ENCODE data around the gene CARHSP1. TPM values are rescaled to one million over a fixed set of nuclear protein-coding genes. Genes with fewer than 3 reads are reported as not detected.
"Not testable (repeated sequence)": the region's sequence is repeated elsewhere in the genome, so short reads cannot be mapped to it uniquely, and the experiment has no call there.

Gene CARHSP1
- total and polyA plus RNA-seq, 9 of the 15 experiments (the other 6 are each of a cell fraction or from before 2014, with no cell fraction given): 5.8 to 114 (median 41.1) TPM

DNA sequence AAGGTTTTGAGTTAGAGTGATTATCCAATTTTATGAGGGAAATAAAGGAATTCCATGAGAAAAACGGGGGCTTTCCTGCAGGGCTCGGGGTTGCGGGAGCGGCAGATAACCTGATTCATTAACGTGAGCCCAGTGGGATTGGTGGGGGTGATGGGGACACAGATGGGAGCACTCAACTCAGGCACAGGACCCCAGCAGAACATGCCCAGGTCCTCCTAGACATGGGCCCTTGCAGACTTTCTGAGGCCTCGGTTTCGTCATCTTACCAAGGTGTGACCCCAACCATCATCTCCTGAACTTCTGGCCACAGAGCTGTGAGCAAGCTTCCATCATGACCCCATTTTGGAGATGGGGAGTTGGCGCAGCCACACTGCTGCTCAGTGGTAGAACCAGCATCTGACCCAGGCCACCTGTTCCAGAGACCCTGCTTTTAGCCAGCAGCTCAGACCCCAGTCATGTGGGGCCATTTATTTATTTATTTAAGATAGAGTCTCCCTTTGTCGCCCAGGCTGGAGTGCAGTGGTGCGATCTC lies 22.3 kb downstream of the CARHSP1 start (continued):
- TF ChIP-seq, protein P1, sequence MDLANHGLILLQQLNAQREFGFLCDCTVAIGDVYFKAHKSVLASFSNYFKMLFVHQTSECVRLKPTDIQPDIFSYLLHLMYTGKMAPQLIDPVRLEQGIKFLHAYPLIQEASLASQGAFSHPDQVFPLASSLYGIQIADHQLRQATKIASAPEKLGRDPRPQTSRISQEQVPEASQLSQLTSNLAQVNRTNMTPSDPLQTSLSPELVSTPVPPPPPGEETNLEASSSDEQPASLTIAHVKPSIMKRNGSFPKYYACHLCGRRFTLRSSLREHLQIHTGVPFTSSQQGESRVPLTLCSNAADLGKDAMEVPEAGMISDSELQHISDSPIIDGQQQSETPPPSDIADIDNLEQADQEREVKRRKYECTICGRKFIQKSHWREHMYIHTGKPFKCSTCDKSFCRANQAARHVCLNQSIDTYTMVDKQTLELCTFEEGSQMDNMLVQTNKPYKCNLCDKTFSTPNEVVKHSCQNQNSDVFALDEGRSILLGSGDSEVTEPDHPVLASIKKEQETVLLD (IDR thresholded peaks at IDR 0.05): no peak
- TF ChIP-seq SRSF1 (IDR thresholded peaks at IDR 0.05; ENCODE audit: low read depth, low read length) (no peak), ZNF212 (CRISPR knock-in tag; IDR thresholded peaks at IDR 0.05) (no peak), ZBED1 (IDR thresholded peaks at IDR 0.05) (no peak)

DNA sequence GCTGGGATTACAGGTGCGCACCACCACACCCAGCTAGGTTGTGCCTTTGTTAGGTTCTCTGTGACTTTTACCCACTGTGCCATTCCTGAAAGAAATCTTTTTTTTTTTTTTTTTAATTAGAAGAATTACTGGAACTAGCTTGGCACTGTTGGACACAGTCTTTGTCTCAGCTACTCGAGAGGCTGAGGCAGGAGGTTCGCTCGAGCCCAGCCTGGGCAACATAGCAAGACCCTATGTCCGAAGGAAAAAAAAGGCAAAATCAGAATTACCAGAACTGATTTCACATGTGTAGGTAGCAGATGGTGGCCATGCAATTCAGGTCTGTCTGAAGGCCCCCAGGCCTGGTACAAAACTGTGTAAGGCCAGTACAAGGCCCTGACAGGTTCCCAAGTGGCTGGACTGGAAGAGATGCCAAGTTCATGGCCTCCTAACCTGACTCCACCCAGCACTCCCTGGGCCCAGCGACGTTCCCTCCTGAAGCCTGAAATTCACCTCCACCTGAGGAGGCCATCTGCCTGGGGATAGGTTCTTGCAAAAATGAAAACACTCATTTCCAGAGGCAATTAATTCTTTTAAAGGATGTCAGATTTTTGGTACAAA lies 23.0 kb downstream of the CARHSP1 start:
- BruUV-seq (replicated peaks): no TSS peak
- POLR2A ChIA-PET: no interaction called here

DNA sequence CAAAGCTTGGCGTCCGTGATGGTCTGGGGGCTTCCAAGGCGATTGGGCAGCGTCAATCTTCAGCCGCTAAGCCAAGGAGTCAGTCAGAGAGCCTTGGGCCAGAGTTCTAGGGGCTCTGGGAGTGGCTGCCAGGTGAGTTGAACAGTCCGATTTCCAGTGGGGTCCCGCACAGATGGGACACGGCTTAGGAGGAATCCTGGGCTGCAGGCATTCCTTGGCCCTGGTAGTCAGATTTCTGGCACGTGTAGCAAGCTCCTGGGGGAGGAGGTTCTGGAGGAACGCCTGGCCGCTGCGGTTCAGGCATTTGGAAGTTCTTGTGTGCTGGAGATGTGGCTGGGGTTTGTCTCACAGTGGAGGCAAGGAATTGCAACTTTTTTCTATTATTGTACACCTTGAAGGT lies 25.5 kb downstream of the CARHSP1 start:
- BruUV-seq (replicated peaks); H3K9me3 ChIP-seq (replicated peaks; ENCODE audit: control insufficient read depth, insufficient read depth, low read depth, low read length); FAIRE-seq; DNase-seq (ENCODE audit: extremely low read depth in 1 of 4, low spot score in 3 of 4); H3K4me3 ChIP-seq; H3K27ac ChIP-seq (ENCODE audit: extremely low read depth, low read depth, low read length); POLR2A ChIA-PET; H3K9ac ChIP-seq (ENCODE audit: insufficient read depth in 1 of 2, low read depth in 2 of 2, low read length in 2 of 2); H2AFZ ChIP-seq (ENCODE audit: low read depth, low read length); H3K9me1 ChIP-seq (ENCODE audit: control insufficient read depth, insufficient read depth, low read length); intact Hi-C loops (cut with micrococcal nuclease); CTCF ChIA-PET (ENCODE audit: low intra/inter-chr PET ratio); ATAC-seq; H4K20me1 ChIP-seq (replicated peaks; ENCODE audit: control insufficient read depth, insufficient read depth, low read length); H3K4me1 ChIP-seq (replicated peaks in 1 of 2; ENCODE audit: control insufficient read depth in 2 of 2, insufficient read depth in 2 of 2, low read length in 2 of 2); H3K4me2 ChIP-seq (ENCODE audit: insufficient read depth, low read length); H3K79me2 ChIP-seq (ENCODE audit: control insufficient read depth, insufficient read depth, low read length); H3K27me3 ChIP-seq (ENCODE audit: control insufficient read depth in 2 of 2, insufficient read depth in 2 of 2, low read length in 2 of 2); in situ Hi-C loops (cut with MboI): not testable (repeated sequence)
- 93% methylated on average over 6 of the region's 12 CpGs for WGBS (ENCODE audit: insufficient coverage, low coverage, missing lambda C conversion rate)
- H3K36me3 ChIP-seq (ENCODE audit: control insufficient read depth, insufficient read depth, low read length): peaks cover 26% of the 10 kb centered on the region; the same call in 1 of the 3 replicates

More for the DNA sequence above, 23.0 kb downstream of the CARHSP1 start:
- TF ChIP-seq, protein P2, sequence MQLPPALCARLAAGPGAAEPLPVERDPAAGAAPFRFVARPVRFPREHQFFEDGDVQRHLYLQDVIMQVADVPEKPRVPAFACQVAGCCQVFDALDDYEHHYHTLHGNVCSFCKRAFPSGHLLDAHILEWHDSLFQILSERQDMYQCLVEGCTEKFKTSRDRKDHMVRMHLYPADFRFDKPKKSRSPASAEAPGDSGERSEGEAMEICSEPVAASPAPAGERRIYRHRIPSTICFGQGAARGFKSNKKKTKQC (CRISPR knock-in tag; IDR thresholded peaks at IDR 0.05): no peak
- TF ChIP-seq GATA2 (CRISPR knock-in tag; IDR thresholded peaks at IDR 0.05) (no peak), CC2D1A (IDR thresholded peaks at IDR 0.05) (no peak), ZNF121 (CRISPR knock-in tag; conservative IDR thresholded peaks at IDR 0.05) (peak; percentile 64), ZC3H11A (IDR thresholded peaks at IDR 0.05; ENCODE audit: low read depth, low read length) (no peak)
- Histone ChIP-seq H3K36me3 (ENCODE audit: control insufficient read depth, insufficient read depth, low read length) (peaks cover 51% of the 10 kb centered on the region; the same call in 2 of the 3 replicates), H3K79me2 (ENCODE audit: control insufficient read depth, insufficient read depth, low read length) (peaks cover 2% of the 10 kb centered on the region; the same call in 1 of the 3 replicates), H3K27me3 (ENCODE audit: control insufficient read depth in 2 of 2, insufficient read depth in 2 of 2, low read length in 2 of 2) (no peaks in the 10 kb centered on the region), H4K20me1 (replicated peaks; ENCODE audit: control insufficient read depth, insufficient read depth, low read length) (no peaks in the 10 kb centered on the region), H3K9me1 (ENCODE audit: control insufficient read depth, insufficient read depth, low read length) (no peaks in the 10 kb centered on the region), H3K4me1 (replicated peaks in 1 of 2; ENCODE audit: control insufficient read depth in 2 of 2, insufficient read depth in 2 of 2, low read length in 2 of 2) (peaks cover 0 to 4% of the 10 kb centered on the region in 2 experiments; a peak in 1 of 5 replicates), H2AFZ (ENCODE audit: low read depth, low read length) (no peak overlapping the region), H3K4me2 (ENCODE audit: insufficient read depth, low read length) (no peak overlapping the region), H3K27ac (ENCODE audit: extremely low read depth, low read depth, low read length) (no peak overlapping the region), H3K9me3 (replicated peaks; ENCODE audit: control insufficient read depth, insufficient read depth, low read depth, low read length) (no peaks in the 10 kb centered on the region), H3K9ac (ENCODE audit: insufficient read depth in 1 of 2, low read depth in 2 of 2, low read length in 2 of 2) (no peak overlapping the region), H3K4me3 (no peak overlapping the region)
- in situ Hi-C loops (cut with MboI): no loop called here
- CTCF ChIA-PET (ENCODE audit: low intra/inter-chr PET ratio): no interaction called here
- FAIRE-seq (no peak), ATAC-seq (no peak), DNase-seq (ENCODE audit: extremely low read depth in 1 of 4, low spot score in 3 of 4) (no peak)
- intact Hi-C loops (cut with micrococcal nuclease): no loop called here
- WGBS (ENCODE audit: insufficient coverage, low coverage, missing lambda C conversion rate): 92% methylated on average over 7 of the region's 7 CpGs

Data from K562 (cell line).